GM21737 (cell line): ENCODE data around the gene IRF2BP2.

ENCODE experiments used
- ATAC-seq: cut with Tn5 transposase; IDR thresholded peaks from one replicate; pipeline ENCODE4 v1.9.1; 2021; ENCODE audit warnings: mild to moderate bottlenecking, moderate library complexity; ENCODE audit not compliant: unreplicated experiment

Gene IRF2BP2

GRCh38 chr1:234614081-234614489 lies 4.1 kb upstream of the IRF2BP2 start:
- no peak for ATAC-seq

- ATAC-seq, result no peak
These were observed 3.3 kb upstream of the IRF2BP2 start for GRCh38 chr1:234613128-234613875.

- peak; percentile 28 for ATAC-seq
These were observed 2.6 kb upstream of the IRF2BP2 start for GRCh38 chr1:234612352-234613127.

GRCh38 chr1:234611847-234612351 lies 1.9 kb upstream of the IRF2BP2 start:
- ATAC-seq, result no peak

GRCh38 chr1:234611225-234611846 lies 1.4 kb upstream of the IRF2BP2 start:
- ATAC-seq, result peak; percentile 18

GRCh38 chr1:234610666-234611224 lies 767 bp upstream of the IRF2BP2 start:
- ATAC-seq, result peak; percentile 36

GRCh38 chr1:234609691-234610042 lies 311 bp downstream of the IRF2BP2 start:
- ATAC-seq, result no peak

GRCh38 chr1:234608911-234609690 lies 877 bp downstream of the IRF2BP2 start:
- ATAC-seq, result peak; percentile 14

GRCh38 chr1:234608025-234608910 lies 1.7 kb downstream of the IRF2BP2 start:
- peak; percentile 22 for ATAC-seq

GRCh38 chr1:234607109-234608024 lies 2.6 kb downstream of the IRF2BP2 start:
- no peak for ATAC-seq

GRCh38 chr1:234606784-234607108 lies 3.2 kb downstream of the IRF2BP2 start:
- no peak for ATAC-seq

- ATAC-seq, result no peak
These were observed 3.8 kb downstream of the IRF2BP2 start for GRCh38 chr1:234605983-234606783.

GRCh38 chr1:234605399-234605982 lies 4.5 kb downstream of the IRF2BP2 start:
- ATAC-seq, result no peak

- ATAC-seq, result no peak
These were observed 5.2 kb downstream of the IRF2BP2 start for GRCh38 chr1:234604495-234605398.

GRCh38 chr1:234603221-234604204 lies 6.5 kb downstream of the IRF2BP2 start:
- ATAC-seq, result no peak
